Osteocyte (in vitro differentiated cells): Measurements from ENCODE around the gene STARD3. TPM values are rescaled to one million over a fixed set of nuclear protein-coding genes. Genes with fewer than 3 reads are reported as not detected.

Source experiments
- DNase-seq: peaks from one replicate; pipeline ENCODE4 v3.0.0; 2021; ENCODE audit warnings: mixed read lengths; ENCODE audit not compliant: unreplicated experiment; ENCODE audit errors: extremely low spot score
- H3K27ac Mint-ChIP-seq: one replicate; pipeline ENCODE4 v1.8.0; 2021; ENCODE audit warnings: mild to moderate bottlenecking, mixed read lengths; ENCODE audit not compliant: unreplicated experiment
- H3K27me3 Mint-ChIP-seq: one replicate; pipeline ENCODE4 v1.8.0; 2021; ENCODE audit warnings: mixed read lengths; ENCODE audit not compliant: unreplicated experiment
- H3K36me3 Mint-ChIP-seq: one replicate; pipeline ENCODE4 v1.8.0; 2021; ENCODE audit warnings: mixed read lengths; ENCODE audit not compliant: unreplicated experiment
- H3K4me1 Mint-ChIP-seq: one replicate; pipeline ENCODE4 v1.8.0; 2021; ENCODE audit warnings: mixed read lengths; ENCODE audit not compliant: unreplicated experiment
- H3K4me3 Mint-ChIP-seq: one replicate; pipeline ENCODE4 v1.8.0; 2021; ENCODE audit warnings: mild to moderate bottlenecking, moderate library complexity, mixed read lengths; ENCODE audit not compliant: unreplicated experiment
- H3K9me3 Mint-ChIP-seq: one replicate; pipeline ENCODE4 v1.8.0; 2021; ENCODE audit warnings: mixed read lengths; ENCODE audit not compliant: unreplicated experiment
- total RNA-seq: library from RNA; stranded (reverse); gene quantifications from 2 replicates; pipeline ENCODE4 v1.2.1, GENCODE V29; 2021
- TF ChIP-seq, protein P1 (sequence below): fragments of 200-600 bp; sonication (generic); IDR thresholded peaks from 2 replicates; pipeline ENCODE4 v1.5.0; 2021; ENCODE audit warnings: antibody characterized with exemption, mild to moderate bottlenecking, moderate library complexity

The STARD3 gene
- total RNA-seq, 1 donor from 2014 or later = 68.9 TPM

GRCh38 chr17:39661744-39662541 lies 25.0 kb downstream of the STARD3 start:
- DNase-seq = no peak
- Mint-ChIP-seq H3K36me3 (peaks cover 7% of the 10 kb centered on the region), H3K27me3 (no peaks in the 10 kb centered on the region), H3K4me3 (no peak overlapping the region), H3K27ac (no peak overlapping the region), H3K9me3 (no peaks in the 10 kb centered on the region), H3K4me1 (peaks cover 50% of the 10 kb centered on the region)
- TF ChIP-seq, protein P1, sequence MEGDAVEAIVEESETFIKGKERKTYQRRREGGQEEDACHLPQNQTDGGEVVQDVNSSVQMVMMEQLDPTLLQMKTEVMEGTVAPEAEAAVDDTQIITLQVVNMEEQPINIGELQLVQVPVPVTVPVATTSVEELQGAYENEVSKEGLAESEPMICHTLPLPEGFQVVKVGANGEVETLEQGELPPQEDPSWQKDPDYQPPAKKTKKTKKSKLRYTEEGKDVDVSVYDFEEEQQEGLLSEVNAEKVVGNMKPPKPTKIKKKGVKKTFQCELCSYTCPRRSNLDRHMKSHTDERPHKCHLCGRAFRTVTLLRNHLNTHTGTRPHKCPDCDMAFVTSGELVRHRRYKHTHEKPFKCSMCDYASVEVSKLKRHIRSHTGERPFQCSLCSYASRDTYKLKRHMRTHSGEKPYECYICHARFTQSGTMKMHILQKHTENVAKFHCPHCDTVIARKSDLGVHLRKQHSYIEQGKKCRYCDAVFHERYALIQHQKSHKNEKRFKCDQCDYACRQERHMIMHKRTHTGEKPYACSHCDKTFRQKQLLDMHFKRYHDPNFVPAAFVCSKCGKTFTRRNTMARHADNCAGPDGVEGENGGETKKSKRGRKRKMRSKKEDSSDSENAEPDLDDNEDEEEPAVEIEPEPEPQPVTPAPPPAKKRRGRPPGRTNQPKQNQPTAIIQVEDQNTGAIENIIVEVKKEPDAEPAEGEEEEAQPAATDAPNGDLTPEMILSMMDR = no peak

GRCh38 chr17:39662551-39663339 lies 25.8 kb downstream of the STARD3 start:
- peaks cover 52% of the 10 kb centered on the region for H3K4me1 Mint-ChIP-seq
- no peak overlapping the region for H3K27ac Mint-ChIP-seq
- TF ChIP-seq, protein P1 = no peak
- H3K4me3 Mint-ChIP-seq = no peak overlapping the region
- peaks cover 7% of the 10 kb centered on the region for H3K36me3 Mint-ChIP-seq
- H3K9me3 Mint-ChIP-seq = no peaks in the 10 kb centered on the region
- no peak for DNase-seq
- no peaks in the 10 kb centered on the region for H3K27me3 Mint-ChIP-seq

- Mint-ChIP-seq H3K27ac (no peak overlapping the region), H3K4me1 (peaks cover 54% of the 10 kb centered on the region), H3K27me3 (no peaks in the 10 kb centered on the region), H3K4me3 (no peak overlapping the region), H3K36me3 (peaks cover 7% of the 10 kb centered on the region), H3K9me3 (no peaks in the 10 kb centered on the region)
- no peak for DNase-seq
- TF ChIP-seq, protein P1 = no peak
These were observed 26.4 kb downstream of the STARD3 start for GRCh38 chr17:39663340-39663687.

DNA sequence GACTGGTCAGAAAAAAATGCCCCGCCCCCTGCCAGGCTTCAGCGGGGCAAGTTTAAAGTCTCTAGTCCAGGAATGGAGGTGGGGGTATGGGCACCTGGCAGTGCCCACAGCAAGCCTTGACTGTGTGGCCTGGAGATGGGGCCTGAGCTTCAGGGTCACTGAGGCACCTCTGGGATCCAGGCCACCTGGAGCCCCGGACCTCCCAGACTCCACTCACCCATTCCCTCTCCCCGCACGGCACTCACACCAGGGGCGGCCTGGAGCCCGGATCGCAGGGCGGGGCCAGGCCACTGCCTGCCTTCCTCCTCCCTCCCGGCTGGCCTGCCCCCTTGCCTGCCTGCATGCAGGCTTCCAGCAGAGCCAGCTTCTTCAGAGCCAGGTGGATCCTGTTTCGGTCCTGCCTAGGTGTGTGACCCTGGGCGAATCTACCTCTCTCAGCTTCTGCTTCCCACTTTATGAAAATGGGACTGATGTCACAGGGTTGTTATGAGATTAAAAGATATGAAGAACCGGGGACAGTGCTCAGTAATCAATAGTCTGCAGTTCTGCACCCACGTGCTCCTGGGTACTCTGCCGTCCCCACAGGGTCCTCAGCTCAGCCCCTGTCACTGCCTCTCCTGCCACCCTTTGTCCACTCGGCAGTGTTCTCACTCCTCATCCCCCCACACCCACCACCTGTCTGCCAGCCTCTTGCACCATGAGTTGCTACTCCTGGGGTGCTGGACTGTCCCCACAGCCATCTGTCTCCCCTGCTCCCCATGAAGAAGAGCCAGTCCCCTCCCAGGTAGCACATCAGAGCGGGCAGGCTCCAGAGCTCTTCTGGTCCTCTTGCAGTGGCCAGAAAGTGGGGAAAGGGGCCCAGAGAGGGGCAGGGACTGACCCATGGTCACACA lies 27.0 kb downstream of the STARD3 start:
- Mint-ChIP-seq H3K27me3 (peaks cover 4% of the 10 kb centered on the region), H3K36me3 (peaks cover 7% of the 10 kb centered on the region), H3K9me3 (no peaks in the 10 kb centered on the region), H3K4me1 (peaks cover 58% of the 10 kb centered on the region), H3K27ac (no peak overlapping the region), H3K4me3 (no peak overlapping the region)
- DNase-seq = no peak
- TF ChIP-seq, protein P1 = no peak
